Small intestine (tissue), 7 donors: Measurements from ENCODE around the gene DMGDH. TPM values are rescaled to one million over a fixed set of nuclear protein-coding genes. Genes with fewer than 3 reads are reported as not detected.

ENCODE experiments used
- DNase-seq, 2 donors: peaks; one replicate each; pipeline versions ENCODE4 v3.0.0 to v3.0.0-alpha.2; 2013
- FAIRE-seq: peaks from 2 replicates; lab custom pipeline; 2012; peaks lifted over from hg19 to GRCh38; lab: Jason Lieb, UNC
- H3K27ac ChIP-seq, 3 donors: one replicate each; pipeline ENCODE4 v1.5.1; 2013; ENCODE audit warnings: low read length in 2 of 3, mild to moderate bottlenecking in 2 of 3, control low read depth in 1 of 3, inconsistent platforms in 1 of 3, low read depth in 1 of 3, moderate library complexity in 1 of 3
- H3K27me3 ChIP-seq, 3 donors: one replicate each; pipeline ENCODE4 v1.6.1; 2013; ENCODE audit warnings: low read length in 3 of 3, inconsistent platforms in 1 of 3; ENCODE audit not compliant: control insufficient read depth in 3 of 3, insufficient read depth in 3 of 3
- H3K36me3 ChIP-seq, 3 donors: one replicate each; pipeline ENCODE4 v1.6.1; 2013; ENCODE audit warnings: low read length in 3 of 3, inconsistent platforms in 1 of 3, low read depth in 1 of 3, mild to moderate bottlenecking in 1 of 3, moderate library complexity in 1 of 3; ENCODE audit not compliant: control insufficient read depth in 3 of 3, insufficient read depth in 2 of 3
- H3K4me1 ChIP-seq, 3 donors: one replicate each; pipeline ENCODE4 v1.6.1; 2013; ENCODE audit warnings: low read length in 2 of 3, inconsistent platforms in 1 of 3, low read depth in 1 of 3, mild to moderate bottlenecking in 1 of 3, moderate library complexity in 1 of 3; ENCODE audit not compliant: control insufficient read depth in 3 of 3, insufficient read depth in 2 of 3
- H3K4me3 ChIP-seq, 3 donors: one replicate each; pipeline ENCODE4 v1.5.1; 2013; ENCODE audit warnings: low read length in 3 of 3, control low read depth in 1 of 3, inconsistent platforms in 1 of 3, low read depth in 1 of 3, mild to moderate bottlenecking in 1 of 3, moderate library complexity in 1 of 3
- H3K9me3 ChIP-seq, 2 donors: one replicate each; pipeline ENCODE4 v1.6.1; 2013; ENCODE audit warnings: low read depth in 1 of 2, low read length in 1 of 2; ENCODE audit not compliant: control insufficient read depth in 2 of 2, insufficient read depth in 1 of 2
- WGBS, 3 donors: extraction: QIAGEN DNeasy Blood & Tissue Kit; methylation state at CpG; one replicate each; pipeline ENCODE4 v1.1.7; 2013; 5-methylcytosine and 5-hydroxymethylcytosine counted together
- polyA plus RNA-seq, 4 donors: library from polyadenylated mRNA; stranded (reverse) in 3 of 4; unstranded in 1 of 4; fragments of 200-250 nt in 3 of 4; fragments of 120-200 nt in 1 of 4; gene quantifications; one replicate each; pipeline versions ENCODE4 v1.2.1 to v1.2.3, GENCODE V29; 2013
- donor health status: healthy with polysubstance abuse.
- donor health status: control.
- donor health status: control.
- donor health status: Bipolar disorder and iron deficiency.
- donor health status: healthy.

DMGDH gene
- polyA plus RNA-seq, 4 donors, result 0.24 to 1.9 TPM; not detected in 2

- H3K4me3 ChIP-seq, result no peak overlapping the region
- H3K9me3 ChIP-seq, result no peaks in the 10 kb centered on the region
- no peak overlapping the region for H3K27ac ChIP-seq
- no peak for DNase-seq
- no peak for FAIRE-seq
- H3K36me3 ChIP-seq, result no peaks in the 10 kb centered on the region
- no peaks in the 10 kb centered on the region for H3K27me3 ChIP-seq
- WGBS, 3 donors, result 83 to 92% (median 87%) methylated on average over 1 of the region's 1 CpG
- no peaks in the 10 kb centered on the region for H3K4me1 ChIP-seq
These were observed 67.1 kb downstream of the DMGDH start for GRCh38 chr5:79002374-79002773.

GRCh38 chr5:79001471-79001870 is 68.0 kb downstream of the DMGDH start:
- H3K4me1 ChIP-seq, result no peaks in the 10 kb centered on the region
- H3K9me3 ChIP-seq, result no peaks in the 10 kb centered on the region
- H3K4me3 ChIP-seq, result no peak overlapping the region
- no peaks in the 10 kb centered on the region for H3K27me3 ChIP-seq
- FAIRE-seq (no peak), DNase-seq (no peak)
- no peaks in the 10 kb centered on the region for H3K36me3 ChIP-seq
- no peak overlapping the region for H3K27ac ChIP-seq

- Histone ChIP-seq H3K9me3 (peaks cover 0 to 2% of the 10 kb centered on the region in 2 donors), H3K4me1 (no peaks in the 10 kb centered on the region), H3K27me3 (no peaks in the 10 kb centered on the region), H3K4me3 (no peak overlapping the region), H3K27ac (no peak overlapping the region), H3K36me3 (no peaks in the 10 kb centered on the region)
- DNase-seq (no peak), FAIRE-seq (no peak)
- 91 to 95% (median 93%) methylated on average over 2 of the region's 2 CpGs for WGBS, 3 donors
These were observed 72.4 kb downstream of the DMGDH start for GRCh38 chr5:78997090-78997489.

- 87 to 93% (median 91%) methylated on average over 2 of the region's 2 CpGs for WGBS, 3 donors
- H3K27me3 ChIP-seq, result no peaks in the 10 kb centered on the region
- DNase-seq (no peak), FAIRE-seq (no peak)
- H3K4me3 ChIP-seq, result no peak overlapping the region
- no peak overlapping the region for H3K27ac ChIP-seq
- no peaks in the 10 kb centered on the region for H3K36me3 ChIP-seq
- H3K9me3 ChIP-seq, result peaks cover 0 to 2% of the 10 kb centered on the region in 2 donors
- no peaks in the 10 kb centered on the region for H3K4me1 ChIP-seq
These were observed 73.9 kb downstream of the DMGDH start for GRCh38 chr5:78995521-78996007.

- DNase-seq (no peak), FAIRE-seq (no peak)
- Histone ChIP-seq H3K36me3 (no peaks in the 10 kb centered on the region), H3K9me3 (peaks cover 0 to 2% of the 10 kb centered on the region in 2 donors), H3K4me3 (no peak overlapping the region), H3K27ac (no peak overlapping the region), H3K27me3 (no peaks in the 10 kb centered on the region), H3K4me1 (no peaks in the 10 kb centered on the region)
These were observed 76.3 kb downstream of the DMGDH start for GRCh38 chr5:78993165-78993564.

GRCh38 chr5:78992146-78992545 is 77.3 kb downstream of the DMGDH start:
- no peak for FAIRE-seq
- H3K36me3 ChIP-seq, result no peaks in the 10 kb centered on the region
- H3K9me3 ChIP-seq, result peaks cover 0 to 2% of the 10 kb centered on the region in 2 donors
- no peak for DNase-seq
- no peaks in the 10 kb centered on the region for H3K4me1 ChIP-seq
- no peak overlapping the region for H3K4me3 ChIP-seq
- H3K27me3 ChIP-seq, result no peaks in the 10 kb centered on the region
- H3K27ac ChIP-seq, result no peak overlapping the region
- WGBS, 3 donors, result 85 to 95% (median 88%) methylated on average over 2 of the region's 2 CpGs

- no peak overlapping the region for H3K27ac ChIP-seq
- WGBS, 3 donors, result 94 to 96% (median 96%) methylated on average over 12 of the region's 12 CpGs
- FAIRE-seq, result no peak
- no peaks in the 10 kb centered on the region for H3K27me3 ChIP-seq
- H3K36me3 ChIP-seq, result no peaks in the 10 kb centered on the region
- H3K9me3 ChIP-seq, result no peaks in the 10 kb centered on the region
- DNase-seq, result no peak
- H3K4me3 ChIP-seq, result no peak overlapping the region
- peaks cover 0 to 7% (median 0%) of the 10 kb centered on the region in 3 donors for H3K4me1 ChIP-seq
These were observed 80.4 kb downstream of the DMGDH start for GRCh38 chr5:78989080-78989479.

- Histone ChIP-seq H3K27ac (peak overlapping the region in 2 of 3 donors; percentile 82 to 99), H3K27me3 (no peaks in the 10 kb centered on the region), H3K4me3 (peak overlapping the region in 2 of 3 donors; percentile 53 to 85), H3K36me3 (no peaks in the 10 kb centered on the region), H3K4me1 (peaks cover 0 to 25% (median 4%) of the 10 kb centered on the region in 3 donors), H3K9me3 (no peaks in the 10 kb centered on the region)
- DNase-seq, result peak; percentile 66 to 70
- FAIRE-seq, result no peak
- 1 to 5% (median 2%) methylated on average over 11 of the region's 11 CpGs for WGBS, 3 donors
These were observed 83.7 kb downstream of the DMGDH start for GRCh38 chr5:78985725-78986223.
